HT-29 (cell line): ENCODE data around the gene PDGFRA. TPM values are rescaled to one million over a fixed set of nuclear protein-coding genes. Genes with fewer than 3 reads are reported as not detected.
"Not testable (repeated sequence)": the region's sequence is repeated elsewhere in the genome, so short reads cannot be mapped to it uniquely, and the experiment has no call there.

Source experiments
- DNase-seq: peaks from one replicate; pipeline ENCODE4 v3.0.0-alpha.2; 2015; ENCODE audit warnings: low spot score
- total RNA-seq: library from RNA; depleted of rRNA; stranded (reverse); fragments of >200 nt; shearing (Covaris generic); gene quantifications from 2 replicates; pipeline ENCODE4 v1.2.3, GENCODE V29; 2014; rRNA removed

The PDGFRA gene
- total RNA-seq, 1 experiment from 2014 or later = not detected

DNA sequence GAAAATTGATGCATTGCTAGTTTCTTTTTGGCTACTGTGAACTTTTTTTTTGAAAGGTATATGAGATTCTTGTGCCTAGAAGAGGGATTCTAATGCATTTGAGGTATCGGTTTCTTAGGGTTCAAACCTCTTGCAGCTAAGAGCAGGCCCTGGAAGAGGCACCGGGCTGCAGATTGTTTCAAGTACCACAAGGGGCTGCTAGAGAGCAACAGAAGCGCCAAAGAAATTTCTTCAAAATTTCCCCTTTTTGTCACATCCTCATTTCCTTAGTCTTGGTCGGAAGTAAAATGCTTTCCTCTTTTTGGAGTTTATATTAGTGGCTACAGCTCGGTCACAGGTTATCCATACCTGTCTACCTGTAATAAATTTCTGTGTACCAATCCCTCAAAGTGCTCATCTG is 89.8 kb downstream of the PDGFRA start:
- DNase-seq = peak; percentile 26

DNA sequence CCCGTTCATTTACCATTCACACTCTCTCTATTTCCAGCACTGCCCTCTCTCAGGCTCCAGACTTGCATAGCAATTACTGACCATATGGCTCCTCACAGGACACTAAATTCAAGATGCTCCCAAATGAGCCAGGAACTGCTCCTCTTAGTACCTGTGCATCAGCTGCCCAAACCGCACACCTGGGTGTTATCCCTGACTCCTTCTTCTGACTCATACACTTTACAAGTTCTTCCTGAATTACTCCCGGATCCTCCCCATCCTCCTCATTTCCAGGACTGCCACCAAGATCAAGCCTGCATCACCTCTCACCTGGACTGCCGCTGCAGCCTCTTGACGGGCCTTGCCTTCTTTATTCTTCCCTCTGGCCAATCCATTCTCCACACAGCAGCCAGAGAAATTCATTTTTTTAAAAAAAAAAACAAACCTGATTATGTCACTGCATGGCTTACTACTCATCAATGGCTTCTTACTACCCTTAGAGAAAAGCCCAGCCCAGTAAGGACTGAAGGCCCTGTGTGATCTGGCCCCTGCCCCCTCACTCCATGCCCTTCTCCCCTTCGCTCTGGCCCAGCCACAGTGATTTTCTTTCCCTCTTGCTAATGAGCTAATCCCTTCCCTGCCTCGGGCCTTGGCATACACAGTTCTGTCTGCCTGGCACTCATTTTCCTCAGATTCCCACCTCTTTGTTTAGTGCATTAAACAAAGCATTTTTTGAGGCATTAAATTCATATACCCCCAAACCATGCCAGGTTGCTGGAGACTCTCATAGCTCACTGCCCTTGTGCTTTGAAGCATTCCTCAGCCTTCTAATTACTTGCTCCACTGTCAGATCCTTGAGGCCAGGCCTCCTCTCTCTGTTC is 92.0 kb downstream of the PDGFRA start:
- DNase-seq = no peak

GRCh38 chr4:54322818-54323417 is 93.8 kb downstream of the PDGFRA start:
- peak; percentile 83 for DNase-seq

DNA sequence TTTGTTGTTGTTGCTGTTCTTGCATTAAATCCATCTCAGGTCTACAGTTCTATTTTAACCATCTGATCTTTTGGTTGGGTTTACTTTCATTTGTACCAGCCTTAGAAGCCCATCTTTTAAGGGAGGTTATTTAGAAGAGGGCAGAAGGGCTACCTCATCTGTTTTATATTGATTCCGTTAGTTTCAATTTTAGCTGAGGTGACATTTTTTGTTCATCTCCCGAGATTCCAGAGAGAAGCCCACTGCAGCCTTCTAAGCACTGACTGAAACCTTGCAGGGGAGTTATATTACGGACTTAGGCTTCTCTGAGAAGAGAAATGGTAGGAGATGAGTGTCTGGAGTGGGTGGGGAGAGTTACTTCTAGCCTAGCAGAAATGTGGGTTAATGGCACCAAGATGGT is 101.8 kb downstream of the PDGFRA start:
- DNase-seq = no peak

DNA sequence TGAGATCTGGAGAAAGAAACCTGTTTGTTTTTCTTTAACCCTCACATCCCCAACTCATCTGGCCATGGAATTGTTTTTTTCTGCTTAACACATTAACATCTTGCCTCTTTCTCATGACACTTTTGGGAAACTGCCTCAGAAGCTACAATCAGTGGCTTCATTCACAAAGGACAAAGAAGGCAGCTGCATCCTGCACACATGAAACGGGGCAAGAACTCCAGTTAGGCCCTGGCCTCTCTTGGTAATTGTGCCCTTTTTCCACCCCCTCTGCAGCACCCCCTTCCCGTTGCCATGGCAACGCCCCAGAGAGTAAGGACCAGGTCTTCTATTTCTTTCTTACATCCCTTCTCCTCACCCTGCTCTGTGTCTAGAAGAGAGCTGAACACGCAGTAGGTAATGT is 103.4 kb downstream of the PDGFRA start:
- DNase-seq = no peak

GRCh38 chr4:54333657-54334056 is 104.6 kb downstream of the PDGFRA start:
- no peak for DNase-seq

DNA sequence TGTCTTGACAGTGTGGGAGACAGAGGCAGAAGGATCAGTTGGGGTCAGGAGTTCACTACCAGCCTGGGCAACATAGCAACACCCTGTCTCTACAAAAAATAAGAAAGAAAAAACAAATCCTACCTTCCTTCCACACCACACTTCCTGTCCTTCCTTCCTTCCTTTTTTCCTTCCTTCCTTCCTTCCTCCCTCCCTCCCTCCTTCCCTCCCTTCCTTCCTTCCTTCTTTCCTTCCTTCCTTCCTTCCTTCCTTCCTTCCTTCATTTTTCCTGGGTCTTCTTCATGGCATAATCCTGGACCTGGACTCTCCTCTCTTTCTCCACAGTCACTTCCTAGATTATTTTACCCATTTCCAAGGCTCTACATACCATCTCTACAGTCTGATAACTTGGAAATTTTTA is 105.7 kb downstream of the PDGFRA start:
- DNase-seq = not testable (repeated sequence)

DNA sequence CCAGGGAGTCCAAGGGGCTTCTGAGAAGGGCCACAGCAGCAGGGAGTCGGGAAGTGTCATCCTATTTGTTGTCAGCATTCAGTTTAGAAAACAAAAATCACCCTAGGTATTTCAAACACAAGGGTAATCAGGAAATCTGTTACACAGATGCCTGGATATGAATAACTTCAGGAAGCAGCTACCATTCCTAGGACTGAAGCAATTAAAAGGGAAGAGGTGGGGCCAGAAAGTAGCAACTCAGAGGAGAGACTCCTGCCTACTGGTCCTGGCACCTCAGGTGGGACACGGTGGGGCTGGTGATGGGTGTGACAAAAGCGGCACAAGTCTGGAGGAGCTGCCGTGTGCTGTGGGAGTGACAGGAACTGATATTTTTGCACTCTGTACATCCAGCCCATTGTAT is 107.9 kb downstream of the PDGFRA start:
- no peak for DNase-seq

DNA sequence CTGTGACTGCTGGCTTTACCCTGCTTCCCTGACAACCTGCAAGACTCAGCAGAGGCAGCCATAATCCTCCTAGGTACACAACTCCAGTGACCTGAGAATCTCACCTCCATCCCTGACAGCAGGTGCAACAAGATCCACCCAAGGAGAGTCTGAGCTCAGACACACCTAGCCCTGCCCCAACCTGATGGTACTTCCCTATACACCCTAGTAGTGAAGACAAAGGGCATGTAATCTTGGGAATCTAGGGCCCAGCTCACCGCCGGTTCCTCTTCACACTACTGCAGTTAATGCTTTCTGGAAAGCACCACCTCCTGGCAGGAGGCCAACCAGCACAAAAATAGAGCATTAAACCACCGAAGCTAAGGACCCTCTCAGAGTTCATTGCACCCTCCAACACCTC is 113.0 kb downstream of the PDGFRA start:
- DNase-seq = not testable (repeated sequence)

Other genes with a start within 250 kb of the PDGFRA start
- gene CHIC2, start 164.7 kb upstream of the PDGFRA start, total RNA-seq = 15.2 and 15.5 TPM in 2 replicates
- gene GSX2, start 129.1 kb upstream of the PDGFRA start, total RNA-seq = not detected in 2 replicates